Body of pancreas (tissue), 4 donors: ENCODE data around the gene RIMBP3C. TPM values are rescaled to one million over a fixed set of nuclear protein-coding genes. Genes with fewer than 3 reads are reported as not detected.
A peak's percentile ranks its signal among the peaks of the same experiment; 100 is the strongest.
"Not testable (repeated sequence)": the region's sequence is repeated elsewhere in the genome, so short reads cannot be mapped to it uniquely, and the experiment has no call there.

Experiments used
- ATAC-seq: fragments of 150-250 bp; one replicate; pipeline ENCODE4 v1.9.1; 2016
- DNase-seq, 4 donors: peaks; one replicate each; pipeline ENCODE4 v3.0.0-alpha.2; 2019
- H3K27ac ChIP-seq, 4 donors: fragments of 200-600 bp; sonication (generic); 1 replicate in 3 of 4; 2 replicates in 1 of 4; pipeline versions ENCODE4 v1.5.1 to v1.6.1; 2016 to 2019; ENCODE audit warnings: mild to moderate bottlenecking in 1 of 4, mixed read lengths in 1 of 4, moderate library complexity in 1 of 4
- H3K27me3 ChIP-seq, 2 donors: fragments of 200-600 bp; sonication (generic); one replicate each; pipeline ENCODE4 v1.6.0; 2016; ENCODE audit warnings: mild to moderate bottlenecking in 1 of 2
- H3K36me3 ChIP-seq, 2 donors: fragments of 200-600 bp; sonication (generic); replicated peaks in 1 of 2; 2 replicates each; pipeline ENCODE4 v1.5.1; 2016; ENCODE audit warnings: low read depth in 2 of 2; ENCODE audit not compliant: insufficient read depth in 1 of 2
- H3K4me1 ChIP-seq: fragments of 200-600 bp; sonication (generic); one replicate; pipeline ENCODE4 v1.6.0; 2016
- H3K4me3 ChIP-seq, 2 donors: fragments of 200-600 bp; sonication (generic); 1 replicate in 1 of 2; 2 replicates in 1 of 2; pipeline ENCODE4 v1.5.1; 2016 to 2019
- H3K9me3 ChIP-seq, 3 donors: fragments of 200-600 bp; sonication (generic); 1 replicate in 2 of 3; 2 replicates in 1 of 3; pipeline ENCODE4 v1.5.1; 2016
- WGBS, 2 donors: methylation state at CpG; one replicate each; pipeline ENCODE4 v1.1.5; 2017; 5-methylcytosine and 5-hydroxymethylcytosine counted together
- intact Hi-C: fragments of 100-400 bp; cut with DNase I; formaldehyde crosslinking; loops from one replicate; pipeline ENCODE4 v1.15.1; 2023
- small RNA-seq: library from RNA; depleted of rRNA; stranded (forward); fragments of <200 nt; gene quantifications from one replicate; pipeline ENCODE3, GENCODE V24; 2016
- total RNA-seq, 2 donors: library from RNA; depleted of rRNA; stranded (reverse); fragments of >200 nt; gene quantifications; one replicate each; pipeline ENCODE4 v1.1.0, GENCODE V29; 2016

RIMBP3C gene
- total RNA-seq, 2 donors from 2014 or later, result under 0.01 TPM; not detected in 1

DNA sequence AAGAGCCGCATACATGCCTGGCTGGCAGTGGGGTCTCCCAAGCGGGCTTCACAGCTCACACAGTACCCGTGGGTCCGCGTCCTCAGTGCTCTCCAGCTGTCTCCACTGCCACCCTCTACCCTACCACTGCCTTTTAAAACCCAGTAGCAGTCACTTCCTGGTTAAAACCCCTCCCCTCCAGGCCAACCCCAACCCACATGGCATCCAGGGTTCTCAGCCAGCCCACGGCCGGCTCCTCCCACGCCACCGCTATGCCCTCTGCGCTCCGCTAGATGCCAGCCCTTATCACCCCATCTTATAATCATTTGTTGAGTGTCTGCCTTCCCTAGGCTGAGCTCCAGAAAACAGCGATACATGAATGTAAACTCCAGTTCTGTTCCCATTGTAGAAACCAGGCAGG, 37.1 kb downstream of the RIMBP3C start:
- H3K9me3 ChIP-seq, DNase-seq, H3K36me3 ChIP-seq, H3K4me1 ChIP-seq, H3K27me3 ChIP-seq, H3K4me3 ChIP-seq, intact Hi-C loops, H3K27ac ChIP-seq: not testable (repeated sequence)
- no CpG with 5 or more reads among the region's 12 CpGs for WGBS, 2 donors
- peak; percentile 64 for ATAC-seq

DNA sequence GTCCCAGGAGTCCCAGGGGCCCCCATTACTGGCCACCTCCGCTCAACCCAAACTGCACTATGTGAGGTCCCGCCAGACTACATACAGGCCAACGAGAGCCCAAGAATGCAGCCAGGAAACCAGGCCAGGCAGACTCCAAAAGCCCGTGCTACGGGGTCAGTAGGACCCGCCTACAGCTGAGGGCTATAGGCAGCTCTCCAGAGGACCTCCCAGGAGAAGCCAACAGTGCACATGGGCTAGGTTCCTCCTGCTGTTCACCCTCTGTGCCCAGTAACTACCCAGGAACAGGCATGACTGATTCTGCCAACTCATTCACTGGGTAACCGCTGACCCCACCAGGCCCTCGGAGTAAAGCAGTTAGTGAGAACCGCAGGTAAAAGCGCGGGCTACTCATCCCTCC, 39.2 kb downstream of the RIMBP3C start:
- H3K4me1 ChIP-seq, ATAC-seq, H3K27me3 ChIP-seq, H3K4me3 ChIP-seq, H3K27ac ChIP-seq, H3K36me3 ChIP-seq, H3K9me3 ChIP-seq, DNase-seq, intact Hi-C loops: not testable (repeated sequence)
- WGBS, 2 donors, result 81% methylated on average over 5 of the region's 11 CpGs; no CpG with 5 or more reads in 1 of the 2 donors

DNA sequence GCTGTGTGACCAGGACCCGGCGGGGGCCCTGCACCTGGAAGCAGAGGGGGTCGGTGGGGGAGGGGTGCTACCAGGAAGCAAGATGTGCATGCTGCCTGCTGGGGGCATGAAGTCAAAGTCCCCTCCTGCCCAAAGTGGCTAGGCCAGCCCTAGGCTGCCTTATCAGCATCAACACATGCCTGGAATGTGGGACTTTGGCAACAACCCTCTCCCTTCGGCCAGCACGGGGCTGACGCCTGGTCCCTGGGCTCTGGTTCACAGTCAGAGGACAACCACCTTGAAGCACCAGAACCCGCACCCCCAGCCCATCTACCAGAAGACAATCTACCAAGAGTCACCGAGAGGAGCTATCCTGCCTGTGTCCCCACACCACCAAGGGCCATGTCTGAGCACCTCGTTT, 40.9 kb downstream of the RIMBP3C start:
- not testable (repeated sequence) for H3K36me3 ChIP-seq

DNA sequence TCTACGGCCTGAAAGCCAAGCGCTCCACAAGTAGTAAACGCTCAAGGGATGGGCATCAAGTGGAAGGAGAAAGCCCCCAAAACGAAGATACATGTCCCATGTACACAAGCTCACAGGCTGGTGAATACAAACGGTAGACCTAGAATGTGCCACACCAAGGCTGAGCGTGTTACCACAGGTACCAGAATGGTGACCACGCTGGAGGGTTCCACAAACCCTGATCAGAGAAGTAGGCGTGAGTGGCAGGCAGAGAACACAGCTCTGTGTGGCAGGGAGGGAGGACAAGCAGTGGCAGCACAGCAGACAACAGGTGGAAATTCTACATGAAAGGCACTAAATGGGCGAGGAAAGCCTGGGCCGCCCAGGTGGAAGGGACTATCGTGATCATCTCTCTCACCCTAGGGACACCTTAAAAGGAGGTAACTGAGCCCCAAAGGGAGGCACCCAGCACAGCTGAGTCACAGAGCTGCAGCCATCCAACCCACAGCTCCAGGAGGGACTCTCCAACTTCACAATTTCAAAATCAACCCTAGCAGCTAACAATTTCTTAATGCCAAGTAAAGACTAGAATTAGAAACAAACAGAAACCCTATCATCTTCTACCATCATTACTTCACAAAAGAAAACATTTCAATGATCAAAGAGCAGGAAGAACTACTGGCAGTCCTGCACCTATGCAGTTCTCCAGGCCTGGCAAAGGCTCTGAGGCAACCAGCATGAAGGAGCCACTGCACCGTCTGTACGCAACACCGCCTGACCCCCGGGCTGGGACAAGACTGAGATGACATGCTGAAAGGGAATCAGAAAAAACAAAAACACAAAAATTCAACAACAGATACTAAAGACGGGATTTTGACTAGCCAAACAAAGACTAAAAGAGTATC, 51.4 kb downstream of the RIMBP3C start:
- H3K9me3 ChIP-seq, ATAC-seq, H3K27me3 ChIP-seq, DNase-seq, H3K27ac ChIP-seq, H3K4me3 ChIP-seq, H3K4me1 ChIP-seq, intact Hi-C loops, H3K36me3 ChIP-seq: not testable (repeated sequence)
- WGBS, 2 donors, result no CpG with 5 or more reads among the region's 16 CpGs

More for the DNA sequence above, 40.9 kb downstream of the RIMBP3C start:
- H3K4me1 ChIP-seq, DNase-seq, H3K4me3 ChIP-seq, H3K27me3 ChIP-seq, H3K27ac ChIP-seq, intact Hi-C loops, H3K9me3 ChIP-seq: not testable (repeated sequence)
- WGBS, 2 donors, result no CpG with 5 or more reads among the region's 9 CpGs
- peak; percentile 49 for ATAC-seq

DNA sequence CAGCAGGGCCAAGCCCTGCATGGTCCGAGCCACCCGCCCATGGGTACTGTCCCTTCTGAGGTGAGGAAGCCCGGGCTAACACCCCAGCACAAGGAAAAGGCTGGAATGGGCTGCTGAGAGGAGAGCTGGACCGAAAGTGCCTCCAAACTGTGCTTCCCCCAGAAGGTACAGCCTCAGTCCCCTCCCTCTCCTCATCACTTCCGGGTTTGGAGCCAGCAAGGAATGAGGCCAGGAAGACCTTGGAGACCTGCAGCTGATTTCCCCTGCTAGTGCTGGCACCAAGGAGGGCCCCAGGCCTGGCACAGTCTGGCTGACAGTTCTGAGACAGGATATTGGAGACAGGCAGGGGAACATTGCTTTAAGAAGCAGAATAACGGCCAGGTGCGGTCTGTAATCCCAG, 52.8 kb downstream of the RIMBP3C start:
- ATAC-seq, H3K36me3 ChIP-seq, H3K4me1 ChIP-seq, H3K9me3 ChIP-seq, H3K27me3 ChIP-seq, H3K4me3 ChIP-seq, DNase-seq, H3K27ac ChIP-seq, intact Hi-C loops: not testable (repeated sequence)
- WGBS, 2 donors, result no CpG with 5 or more reads among the region's 7 CpGs

DNA sequence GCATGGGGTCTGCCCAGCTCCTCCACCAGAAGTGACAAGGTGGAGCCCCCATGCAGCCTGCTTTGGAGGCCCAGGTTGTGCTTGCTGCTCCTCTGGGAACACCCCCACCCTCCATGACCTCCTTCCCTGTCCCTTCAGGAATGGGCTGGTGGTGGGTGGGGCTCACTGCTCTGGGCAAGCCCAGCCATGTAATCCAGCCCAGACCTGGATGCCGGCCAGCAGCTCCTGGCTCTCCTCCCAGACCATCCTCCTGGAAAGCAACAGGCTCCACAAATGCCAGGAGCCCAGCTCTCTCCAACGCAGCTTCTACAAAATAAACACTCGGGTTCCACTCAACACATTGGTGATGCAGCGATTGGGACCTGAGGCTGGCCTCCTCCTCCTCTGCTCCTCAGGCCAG, 53.3 kb downstream of the RIMBP3C start:
- DNase-seq, intact Hi-C loops, H3K36me3 ChIP-seq, H3K4me3 ChIP-seq, H3K27me3 ChIP-seq, H3K9me3 ChIP-seq, H3K27ac ChIP-seq, H3K4me1 ChIP-seq: not testable (repeated sequence)
- no CpG with 5 or more reads among the region's 4 CpGs for WGBS, 2 donors
- ATAC-seq, result peak; percentile 71

Small RNAs within 50 kb of the gene (small RNA-seq; reads per million reads assigned to genes)
- gene RF00492 (not detected), gene RN7SKP221 (not detected)

Other genes with a start within 250 kb of the RIMBP3C start
- not detected for gene RIMBP3B, start 167.7 kb downstream of the RIMBP3C start, total RNA-seq
- gene HIC2, start 134.1 kb downstream of the RIMBP3C start, total RNA-seq, result 1 to 10 TPM; 2.9 to 4.0 TPM
- gene TMEM191C, start 84.1 kb downstream of the RIMBP3C start, total RNA-seq, result under 1 TPM in 1 of 2 donors, not detected in 1; 0.33 TPM
- gene UBE2L3, start 16.3 kb upstream of the RIMBP3C start, total RNA-seq, result 10 to 100 TPM; 17.4 to 33.3 TPM
- 10 to 100 TPM; 45.7 to 63.0 TPM for gene YDJC, start 78.6 kb upstream of the RIMBP3C start, total RNA-seq
- gene CCDC116, start 81.3 kb upstream of the RIMBP3C start, total RNA-seq, result under 1 TPM in 1 of 2 donors, not detected in 1; 0.52 TPM
- gene SDF2L1, start 90.8 kb upstream of the RIMBP3C start, total RNA-seq, result 100 to 1,000 TPM in 1 of 2 donors, 10 to 100 TPM in 1; 47.5 to 115 TPM
- 10 to 100 TPM; 44.9 to 94.9 TPM for gene PPIL2, start 114.6 kb upstream of the RIMBP3C start, total RNA-seq
- 1 to 10 TPM; 1.6 to 4.4 TPM for gene YPEL1, start 184.3 kb upstream of the RIMBP3C start, total RNA-seq